Keratinocyte (primary cell): Measurements from ENCODE around the gene MCM9. TPM values are rescaled to one million over a fixed set of nuclear protein-coding genes. Genes with fewer than 3 reads are reported as not detected.

Experiments used
- DNase-seq: peaks from one replicate; pipeline ENCODE4 v3.0.0-alpha.2; 2011; ENCODE audit warnings: low read depth, missing footprints, low spot score
- FAIRE-seq: peaks from 2 replicates; lab custom pipeline; 2011; peaks lifted over from hg19 to GRCh38; lab: Jason Lieb, UNC
- H2AFZ ChIP-seq: 2 replicates; pipeline ENCODE4 v1.6.0; 2012; ENCODE audit warnings: low read length, control low read depth, inconsistent platforms; ENCODE audit not compliant: control insufficient read depth
- H3K27ac ChIP-seq: 2 replicates; pipeline ENCODE4 v1.5.1; 2011; ENCODE audit warnings: low read length; ENCODE audit not compliant: control insufficient read depth, insufficient read depth
- H3K27me3 ChIP-seq: 3 replicates; pipeline ENCODE4 v1.6.0; 2011; ENCODE audit warnings: low read length; ENCODE audit not compliant: control insufficient read depth, insufficient read depth; ENCODE audit errors: extremely low read depth
- H3K36me3 ChIP-seq, 2 experiments: 2 replicates in 1 of 2; 3 replicates in 1 of 2; pipeline ENCODE4 v1.5.1; 2011; ENCODE audit warnings: low read length in 2 of 2, mild to moderate bottlenecking in 1 of 2; ENCODE audit not compliant: control insufficient read depth in 2 of 2, insufficient read depth in 2 of 2; ENCODE audit errors: extremely low read depth in 1 of 2
- H3K4me1 ChIP-seq: 3 replicates; pipeline ENCODE4 v1.5.1; 2011; ENCODE audit warnings: low read length; ENCODE audit not compliant: control insufficient read depth, insufficient read depth; ENCODE audit errors: extremely low read depth
- H3K4me2 ChIP-seq: 3 replicates; pipeline ENCODE4 v1.6.0; 2011; ENCODE audit warnings: low read depth, low read length; ENCODE audit not compliant: control insufficient read depth, insufficient read depth; ENCODE audit errors: extremely low read depth
- H3K4me3 ChIP-seq, 3 experiments: fragments of 200-600 bp in 1 of 3; sonication (generic) in 1 of 3; 2 replicates in 2 of 3; 3 replicates in 1 of 3; pipeline ENCODE4 v1.5.1; 2011 to 2016; ENCODE audit warnings: low read length in 3 of 3, mild to moderate bottlenecking in 3 of 3, control low read depth in 2 of 3, inconsistent platforms in 1 of 3, low read depth in 1 of 3, mixed read lengths in 1 of 3, mixed run types in 1 of 3, moderate library complexity in 1 of 3; ENCODE audit not compliant: control insufficient read depth in 2 of 3, insufficient read depth in 2 of 3; ENCODE audit errors: extremely low read depth in 1 of 3
- H3K79me2 ChIP-seq: 2 replicates; pipeline ENCODE4 v1.6.0; 2012; ENCODE audit warnings: low read length; ENCODE audit not compliant: control insufficient read depth, insufficient read depth
- H3K9ac ChIP-seq: 3 replicates; pipeline ENCODE4 v1.6.0; 2011; ENCODE audit warnings: low read length; ENCODE audit not compliant: control insufficient read depth, insufficient read depth; ENCODE audit errors: extremely low read depth
- H3K9me1 ChIP-seq: 3 replicates; pipeline ENCODE4 v1.6.0; 2011; ENCODE audit warnings: low read length; ENCODE audit not compliant: control insufficient read depth, insufficient read depth; ENCODE audit errors: extremely low read depth
- H3K9me3 ChIP-seq: 2 replicates; pipeline ENCODE4 v1.5.1; 2012; ENCODE audit warnings: low read depth, low read length; ENCODE audit not compliant: control insufficient read depth
- H4K20me1 ChIP-seq: 3 replicates; pipeline ENCODE4 v1.6.0; 2011; ENCODE audit warnings: low read length; ENCODE audit not compliant: control insufficient read depth, insufficient read depth; ENCODE audit errors: extremely low read depth
- EZH2 ChIP-seq: IDR thresholded peaks from one replicate; pipeline ENCODE4 v1.6.1; 2012; ENCODE audit warnings: inconsistent platforms, mild to moderate bottlenecking, low read length, moderate library complexity
- dilution Hi-C: fragments of 300-500 bp; cut with MboI; formaldehyde crosslinking; loops from one replicate; pipeline ENCODE4 v1.7.0; 2020; ENCODE audit warnings: low sequenced_read_pairs; ENCODE audit not compliant: extremely low pct_ligation_motif_present
- polyA plus RNA-seq, 5 experiments: library from polyadenylated mRNA; depleted of rRNA in 3 of 5; stranded (reverse) in 3 of 5; stranded (forward) in 1 of 5; unstranded in 1 of 5; fragments of >200 nt; gene quantifications; 1 replicate in 1 of 5; 2 replicates in 3 of 5; 3 replicates in 1 of 5; pipeline versions ENCODE4 v1.2.1 to v1.2.3, GENCODE V29; 2011 to 2012; ENCODE audit warnings: missing spikeins in 2 of 5, low read depth in 1 of 5, low replicate concordance in 1 of 5
- TF ChIP-seq, protein P1 (sequence below), 3 experiments: IDR thresholded peaks in 1 of 3; conservative IDR thresholded peaks in 1 of 3; optimal IDR thresholded peaks in 1 of 3; 2 replicates in 2 of 3; 3 replicates in 1 of 3; pipeline versions ENCODE3 to v1.5.1; 2011; ENCODE audit warnings: low read length in 3 of 3, mild to moderate bottlenecking in 3 of 3, moderate library complexity in 2 of 3, control low read depth in 1 of 3, inconsistent platforms in 1 of 3; ENCODE audit not compliant: insufficient read depth in 2 of 3; ENCODE audit errors: extremely low read depth in 1 of 3

Gene MCM9
- polyA plus RNA-seq, 1 donor (not counting 4 experiments of a cell fraction or from before 2014, with no cell fraction given), result 3.1 TPM

DNA sequence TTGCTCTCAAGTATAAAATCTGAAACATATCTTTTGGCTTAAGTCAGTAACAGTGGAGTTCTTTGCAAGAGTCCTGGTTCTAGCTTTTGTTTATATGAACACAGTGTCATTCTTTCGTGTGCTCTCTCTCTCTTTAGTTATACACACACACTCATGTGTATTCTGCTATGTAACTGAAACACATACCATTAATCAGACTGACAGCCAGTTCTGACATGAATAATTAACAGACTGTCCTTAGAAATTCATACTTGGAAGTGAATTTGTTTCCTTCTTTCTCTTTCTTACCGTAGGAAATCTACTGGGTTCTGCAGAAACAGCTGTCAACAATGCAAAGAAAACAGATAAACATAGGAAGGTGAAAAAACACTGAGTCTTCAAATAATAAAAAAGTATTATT lies 2.5 kb downstream of the MCM9 start:
- no peak overlapping the region for H3K27ac ChIP-seq
- H3K9me1 ChIP-seq, result no peaks in the 10 kb centered on the region
- no peak overlapping the region for H2AFZ ChIP-seq
- peaks cover 2 to 4% of the 10 kb centered on the region in 2 experiments for H3K36me3 ChIP-seq
- no peak overlapping the region for H3K9ac ChIP-seq
- H3K9me3 ChIP-seq, result no peaks in the 10 kb centered on the region
- peaks cover 5% of the 10 kb centered on the region for H3K4me1 ChIP-seq
- no peaks in the 10 kb centered on the region for H4K20me1 ChIP-seq
- dilution Hi-C loops, result no loop called here
- no peak overlapping the region for H3K4me2 ChIP-seq
- peaks cover 5% of the 10 kb centered on the region for H3K79me2 ChIP-seq
- DNase-seq (no peak), FAIRE-seq (no peak)
- H3K27me3 ChIP-seq, result no peaks in the 10 kb centered on the region
- TF ChIP-seq, protein P1, sequence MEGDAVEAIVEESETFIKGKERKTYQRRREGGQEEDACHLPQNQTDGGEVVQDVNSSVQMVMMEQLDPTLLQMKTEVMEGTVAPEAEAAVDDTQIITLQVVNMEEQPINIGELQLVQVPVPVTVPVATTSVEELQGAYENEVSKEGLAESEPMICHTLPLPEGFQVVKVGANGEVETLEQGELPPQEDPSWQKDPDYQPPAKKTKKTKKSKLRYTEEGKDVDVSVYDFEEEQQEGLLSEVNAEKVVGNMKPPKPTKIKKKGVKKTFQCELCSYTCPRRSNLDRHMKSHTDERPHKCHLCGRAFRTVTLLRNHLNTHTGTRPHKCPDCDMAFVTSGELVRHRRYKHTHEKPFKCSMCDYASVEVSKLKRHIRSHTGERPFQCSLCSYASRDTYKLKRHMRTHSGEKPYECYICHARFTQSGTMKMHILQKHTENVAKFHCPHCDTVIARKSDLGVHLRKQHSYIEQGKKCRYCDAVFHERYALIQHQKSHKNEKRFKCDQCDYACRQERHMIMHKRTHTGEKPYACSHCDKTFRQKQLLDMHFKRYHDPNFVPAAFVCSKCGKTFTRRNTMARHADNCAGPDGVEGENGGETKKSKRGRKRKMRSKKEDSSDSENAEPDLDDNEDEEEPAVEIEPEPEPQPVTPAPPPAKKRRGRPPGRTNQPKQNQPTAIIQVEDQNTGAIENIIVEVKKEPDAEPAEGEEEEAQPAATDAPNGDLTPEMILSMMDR (optimal IDR thresholded peaks at IDR 0.05 in 1 of 3, IDR thresholded peaks at IDR 0.05 in 1 of 3, conservative IDR thresholded peaks at IDR 0.05 in 1 of 3; ENCODE audit: extremely low read depth in 1 of 3, insufficient read depth in 2 of 3, low read length in 3 of 3), result no peak
- no peak overlapping the region for H3K4me3 ChIP-seq

DNA sequence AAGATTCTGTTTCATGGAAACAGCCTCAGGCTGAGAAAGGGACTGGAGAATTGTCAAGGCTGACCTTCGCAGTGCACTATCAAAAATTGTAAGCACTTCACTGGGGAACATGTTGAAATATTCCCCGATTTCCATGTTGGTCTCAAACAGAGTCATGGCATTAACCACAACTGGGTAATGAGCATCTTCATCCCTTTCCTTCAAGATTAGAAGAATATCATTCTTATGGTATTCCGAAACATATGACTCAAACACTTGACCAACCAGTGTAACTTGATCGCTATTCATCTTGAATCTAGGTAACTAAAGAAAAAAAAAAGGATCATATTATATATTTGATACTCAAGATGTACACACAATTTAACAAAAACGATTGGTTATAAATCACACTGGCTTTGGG lies 3.5 kb downstream of the MCM9 start:
- Histone ChIP-seq H3K4me2 (no peak overlapping the region), H3K27ac (no peak overlapping the region)

More for the DNA sequence above, 3.5 kb downstream of the MCM9 start:
- Histone ChIP-seq H3K9me3 (no peaks in the 10 kb centered on the region), H3K4me3 (no peak overlapping the region), H3K79me2 (peaks cover 5% of the 10 kb centered on the region), H3K4me1 (peaks cover 5% of the 10 kb centered on the region), H3K27me3 (no peaks in the 10 kb centered on the region), H4K20me1 (no peaks in the 10 kb centered on the region), H2AFZ (no peak overlapping the region), H3K36me3 (peaks cover 2 to 4% of the 10 kb centered on the region in 2 experiments), H3K9me1 (no peaks in the 10 kb centered on the region), H3K9ac (no peak overlapping the region)
- TF ChIP-seq, protein P1 (optimal IDR thresholded peaks at IDR 0.05 in 1 of 3, IDR thresholded peaks at IDR 0.05 in 1 of 3, conservative IDR thresholded peaks at IDR 0.05 in 1 of 3; ENCODE audit: extremely low read depth in 1 of 3, insufficient read depth in 2 of 3, low read length in 3 of 3), result no peak
- no peak for TF ChIP-seq EZH2
- dilution Hi-C loops, result no loop called here
- no peak for FAIRE-seq
- no peak for DNase-seq
